Epithelial cell of esophagus (primary cell): ENCODE data around the gene AMMECR1.

Experiments used
- DNase-seq: peaks from one replicate; pipeline ENCODE4 v3.0.0; 2010; ENCODE audit warnings: low read depth
- H3K4me3 ChIP-seq: 2 replicates; pipeline ENCODE4 v1.5.1; 2011; ENCODE audit warnings: mild to moderate bottlenecking, low read length, control low read depth
- TF ChIP-seq, protein P1 (sequence below): IDR thresholded peaks from 2 replicates; pipeline ENCODE4 v1.5.1; 2011; ENCODE audit warnings: low read depth, mild to moderate bottlenecking, low read length, control low read depth, inconsistent platforms; ENCODE audit not compliant: insufficient read depth; ENCODE audit errors: missing control alignments

AMMECR1 gene

DNA sequence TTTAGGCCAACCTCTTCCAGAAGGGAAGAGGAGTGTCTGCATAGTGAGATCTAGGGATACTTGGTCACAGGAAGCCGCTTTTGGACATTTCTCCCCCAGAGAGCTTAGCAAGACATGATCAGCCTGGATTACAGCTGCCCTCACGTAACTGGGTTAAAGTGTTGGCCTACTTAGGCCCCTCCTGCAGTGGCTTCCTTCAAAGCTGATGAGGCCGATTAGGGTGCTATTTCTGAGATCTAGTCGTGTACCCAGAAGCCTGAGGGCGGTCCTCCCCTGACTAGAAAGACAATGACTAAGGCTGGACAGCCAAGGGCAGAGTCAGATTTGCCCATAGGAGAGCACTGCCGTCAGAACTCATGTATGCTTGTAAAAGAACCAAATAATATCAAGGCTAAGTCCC, 135.0 kb downstream of the AMMECR1 start:
- no peak overlapping the region for H3K4me3 ChIP-seq
- TF ChIP-seq, protein P1, sequence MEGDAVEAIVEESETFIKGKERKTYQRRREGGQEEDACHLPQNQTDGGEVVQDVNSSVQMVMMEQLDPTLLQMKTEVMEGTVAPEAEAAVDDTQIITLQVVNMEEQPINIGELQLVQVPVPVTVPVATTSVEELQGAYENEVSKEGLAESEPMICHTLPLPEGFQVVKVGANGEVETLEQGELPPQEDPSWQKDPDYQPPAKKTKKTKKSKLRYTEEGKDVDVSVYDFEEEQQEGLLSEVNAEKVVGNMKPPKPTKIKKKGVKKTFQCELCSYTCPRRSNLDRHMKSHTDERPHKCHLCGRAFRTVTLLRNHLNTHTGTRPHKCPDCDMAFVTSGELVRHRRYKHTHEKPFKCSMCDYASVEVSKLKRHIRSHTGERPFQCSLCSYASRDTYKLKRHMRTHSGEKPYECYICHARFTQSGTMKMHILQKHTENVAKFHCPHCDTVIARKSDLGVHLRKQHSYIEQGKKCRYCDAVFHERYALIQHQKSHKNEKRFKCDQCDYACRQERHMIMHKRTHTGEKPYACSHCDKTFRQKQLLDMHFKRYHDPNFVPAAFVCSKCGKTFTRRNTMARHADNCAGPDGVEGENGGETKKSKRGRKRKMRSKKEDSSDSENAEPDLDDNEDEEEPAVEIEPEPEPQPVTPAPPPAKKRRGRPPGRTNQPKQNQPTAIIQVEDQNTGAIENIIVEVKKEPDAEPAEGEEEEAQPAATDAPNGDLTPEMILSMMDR: no peak
- DNase-seq: no peak

DNA sequence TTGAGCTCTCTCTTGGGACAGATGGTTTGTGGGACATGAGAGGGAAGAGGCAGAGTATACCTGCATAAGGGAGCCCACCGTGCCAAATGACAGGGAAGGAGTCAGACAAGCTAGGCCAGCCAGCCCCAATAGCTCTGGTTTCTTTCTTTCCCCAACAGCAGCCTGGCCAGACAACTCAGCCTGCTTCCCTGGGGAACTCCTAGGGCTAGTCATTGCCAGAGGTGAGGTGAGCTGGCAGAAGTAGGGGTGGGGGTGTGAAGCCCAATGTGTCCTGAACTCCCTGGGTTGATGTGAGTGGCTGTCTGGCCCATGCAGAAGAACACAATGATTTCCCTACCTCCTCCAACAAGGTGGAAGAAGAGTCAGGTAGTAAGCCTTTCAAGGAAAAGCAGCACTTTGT, 135.5 kb downstream of the AMMECR1 start:
- DNase-seq: peak; percentile 65
- no peak overlapping the region for H3K4me3 ChIP-seq
- TF ChIP-seq, protein P1: no peak

DNA sequence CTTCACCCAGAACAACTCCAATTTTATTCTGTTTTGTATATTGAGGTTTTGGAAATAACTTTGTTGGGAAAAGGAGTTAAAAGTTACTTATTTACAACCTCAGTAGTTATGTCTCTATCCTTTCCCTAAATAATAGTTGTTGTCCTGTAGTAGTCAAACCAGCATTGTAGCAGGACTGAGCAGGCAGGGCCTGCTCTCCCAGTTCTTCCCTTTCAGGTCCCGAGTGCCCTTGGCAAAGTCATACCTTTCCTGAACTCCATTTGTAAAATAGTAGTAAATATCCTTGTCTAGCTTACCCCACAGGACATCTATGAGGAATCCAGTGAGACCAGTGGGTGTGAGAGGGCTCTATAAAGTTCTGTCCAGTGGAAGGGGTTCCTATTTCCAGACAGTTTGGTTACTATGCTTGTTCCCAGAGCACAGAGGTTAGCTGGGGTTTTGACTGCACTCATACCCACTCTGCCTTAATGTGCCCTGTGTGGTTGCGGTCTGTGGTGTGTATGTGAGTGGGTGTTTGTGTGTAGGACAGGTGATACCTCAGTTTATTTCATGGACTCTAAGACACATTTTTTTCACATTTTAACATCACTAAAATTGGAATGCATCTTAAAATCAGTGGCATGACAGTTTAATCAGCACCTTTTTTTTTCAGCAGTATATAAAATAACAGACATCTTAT, 136.3 kb downstream of the AMMECR1 start:
- TF ChIP-seq, protein P1: no peak
- peak; percentile 48 for DNase-seq
- no peak overlapping the region for H3K4me3 ChIP-seq

DNA sequence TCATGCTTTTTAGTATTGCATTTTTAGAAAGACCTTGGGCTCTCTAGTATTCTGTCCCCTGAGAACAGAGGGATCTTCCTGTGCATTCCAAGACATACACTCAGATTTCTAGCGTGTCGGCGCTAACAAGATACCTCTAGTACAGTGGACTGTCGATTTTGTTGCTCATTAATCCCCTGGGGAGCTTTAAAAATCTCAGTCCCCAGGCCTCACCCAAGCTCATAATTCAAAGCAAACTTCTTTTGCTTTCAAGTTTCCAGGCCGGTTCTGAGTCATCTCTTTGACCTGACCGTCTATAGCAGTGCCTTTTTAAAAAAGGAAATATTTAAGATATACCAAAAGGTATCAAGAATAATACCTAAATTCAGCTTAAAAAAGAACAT, 137.0 kb downstream of the AMMECR1 start:
- no peak overlapping the region for H3K4me3 ChIP-seq
- TF ChIP-seq, protein P1: no peak
- peak; percentile 51 for DNase-seq

DNA sequence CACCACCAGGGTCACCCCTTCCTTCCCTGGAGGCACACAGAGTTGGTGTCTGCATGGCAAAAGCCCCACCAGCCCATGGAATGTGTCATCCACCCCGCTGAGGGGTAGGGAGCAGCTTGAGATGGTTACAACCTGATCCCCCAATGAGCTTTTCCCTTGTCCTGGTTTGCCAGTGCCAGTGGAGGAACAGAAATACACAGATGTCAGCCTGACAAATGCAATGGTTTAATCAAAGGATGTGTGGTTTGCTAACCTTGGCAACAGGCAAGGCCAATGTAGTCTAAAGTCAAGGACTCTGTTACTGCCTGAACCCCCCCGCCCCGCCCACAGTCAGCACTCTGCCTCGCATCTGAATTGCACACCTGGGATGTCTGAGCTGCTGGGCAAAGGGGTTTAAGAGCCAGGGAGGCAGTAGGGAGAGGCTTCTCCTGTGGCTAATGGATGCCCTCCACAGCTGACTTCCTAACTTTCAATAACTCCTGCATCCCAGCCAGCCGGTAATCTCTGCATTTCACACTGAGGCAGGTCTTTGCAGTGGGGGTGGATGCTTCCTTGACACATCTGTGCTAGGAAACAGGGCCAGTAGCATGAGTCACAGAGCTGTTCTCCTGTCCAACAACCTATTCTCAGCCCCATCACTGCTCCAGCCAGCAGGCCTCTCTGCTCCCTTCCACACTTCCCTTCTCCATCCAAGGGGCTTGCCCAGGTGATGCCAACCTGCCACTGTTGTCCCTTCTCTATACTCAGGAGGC, 137.5 kb downstream of the AMMECR1 start:
- TF ChIP-seq, protein P1: no peak

DNA sequence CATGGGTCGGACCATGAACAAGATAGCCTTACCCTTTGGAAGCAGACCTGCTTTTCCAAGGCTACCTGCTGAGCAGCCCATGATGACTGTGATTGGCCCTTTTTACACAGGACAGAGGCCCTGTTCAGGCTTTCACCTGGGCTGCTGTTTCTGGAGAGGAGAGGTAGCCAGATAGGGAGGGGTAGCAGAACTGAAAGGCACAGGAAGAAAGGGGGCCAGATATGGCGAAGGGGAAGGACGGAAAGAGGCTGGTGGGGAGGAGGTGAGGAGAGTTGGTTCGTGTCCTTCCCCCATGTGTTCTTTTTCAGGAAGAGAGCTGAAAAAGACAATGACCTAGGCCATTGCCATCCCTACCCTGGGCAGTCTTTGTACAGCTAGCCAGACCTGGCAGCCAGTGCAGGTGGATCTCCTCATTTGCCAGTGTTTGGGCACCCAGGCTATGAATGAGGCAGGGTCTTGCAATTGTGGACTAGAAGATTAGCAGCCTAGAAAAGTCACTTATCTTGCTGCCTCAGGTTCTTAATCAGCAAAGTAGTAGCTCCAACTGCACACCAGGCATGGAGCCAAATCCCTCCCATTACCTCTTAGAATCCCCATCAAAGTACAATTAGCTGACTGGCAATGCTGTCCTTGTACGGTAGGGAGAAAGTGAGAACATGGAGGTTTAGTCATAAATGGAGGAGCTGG, 139.6 kb downstream of the AMMECR1 start:
- TF ChIP-seq, protein P1: no peak
- H3K4me3 ChIP-seq: no peak overlapping the region
- peak; percentile 64 for DNase-seq

More for the DNA sequence above, 137.5 kb downstream of the AMMECR1 start:
- H3K4me3 ChIP-seq: no peak overlapping the region
- DNase-seq: peak; percentile 82
